RWPE2 (cell line): ENCODE measurements around the gene NKAIN4.

Source experiments
- ATAC-seq: fragments of 200-7000 bp; cut with Tn5 transposase; 3 replicates; pipeline ENCODE4 v1.9.1; 2021; ENCODE audit warnings: low read depth
- DNase-seq: peaks from one replicate; pipeline ENCODE4 v3.0.0-alpha.2; 2020; ENCODE audit warnings: low spot score
- H3K27ac ChIP-seq: fragments of 450-650 bp; 2 replicates; pipeline ENCODE4 v1.5.1; 2017; ENCODE audit warnings: mild to moderate bottlenecking; ENCODE audit not compliant: poor library complexity, severe bottlenecking
- H3K27me3 ChIP-seq: fragments of 250-450 bp; sonication (Bioruptor Pico); 2 replicates; pipeline ENCODE4 v1.5.1; 2021; ENCODE audit warnings: mild to moderate bottlenecking, moderate library complexity; ENCODE audit not compliant: insufficient read depth, poor library complexity, severe bottlenecking
- H3K36me3 ChIP-seq: fragments of 250-450 bp; sonication (Bioruptor Pico); 2 replicates; pipeline ENCODE4 v1.5.1; 2020; ENCODE audit warnings: low read depth, mild to moderate bottlenecking, moderate library complexity
- H3K4me1 ChIP-seq: fragments of 250-450 bp; sonication (Bioruptor Pico); 2 replicates; pipeline ENCODE4 v1.5.1; 2021; ENCODE audit warnings: mild to moderate bottlenecking, moderate library complexity; ENCODE audit not compliant: insufficient read depth, poor library complexity, severe bottlenecking
- H3K4me3 ChIP-seq: fragments of 250-450 bp; sonication (Bioruptor Pico); 2 replicates; pipeline ENCODE4 v1.5.1; 2021; ENCODE audit warnings: mild to moderate bottlenecking, moderate library complexity; ENCODE audit not compliant: severe bottlenecking
- H3K9me3 ChIP-seq: fragments of 250-450 bp; sonication (Bioruptor Pico); 2 replicates; pipeline ENCODE4 v1.5.1; 2021; ENCODE audit warnings: mild to moderate bottlenecking, moderate library complexity; ENCODE audit not compliant: severe bottlenecking
- CTCF ChIP-seq: fragments of 450-650 bp; IDR thresholded peaks from one replicate; pipeline ENCODE4 v1.5.1; 2017; ENCODE audit warnings: mild to moderate bottlenecking, moderate library complexity; ENCODE audit not compliant: poor library complexity, severe bottlenecking

The NKAIN4 gene

GRCh38 chr20:63191400-63191799 is 62.9 kb downstream of the NKAIN4 start:
- Histone ChIP-seq H3K27me3 (no peaks in the 10 kb centered on the region), H3K36me3 (peaks cover 24% of the 10 kb centered on the region), H3K4me3 (no peak overlapping the region), H3K9me3 (no peaks in the 10 kb centered on the region), H3K27ac (no peak overlapping the region), H3K4me1 (peaks cover 3% of the 10 kb centered on the region)
- ATAC-seq, result peak; percentile 76
- TF ChIP-seq CTCF, result peak; percentile 5
- DNase-seq, result peak; percentile 99

GRCh38 chr20:63190828-63191227 is 63.4 kb downstream of the NKAIN4 start:
- H3K9me3 ChIP-seq, result no peaks in the 10 kb centered on the region
- ATAC-seq (no peak; the same call in 2 of the 3 replicates), DNase-seq (peak; percentile 86)
- no peak for TF ChIP-seq CTCF
- no peak overlapping the region for H3K27ac ChIP-seq
- peaks cover 18% of the 10 kb centered on the region for H3K36me3 ChIP-seq
- H3K27me3 ChIP-seq, result no peaks in the 10 kb centered on the region
- peaks cover 3% of the 10 kb centered on the region for H3K4me1 ChIP-seq
- no peak overlapping the region for H3K4me3 ChIP-seq
